H9 (cell line): Measurements from ENCODE around the gene SERPINE1. TPM values are rescaled to one million over a fixed set of nuclear protein-coding genes. Genes with fewer than 3 reads are reported as not detected.
A peak's percentile ranks its signal among the peaks of the same experiment; 100 is the strongest.

ENCODE experiments used
- DNase-seq: peaks from one replicate; pipeline ENCODE4 v3.0.0-alpha.2; 2017
- H2AFZ ChIP-seq: one replicate; pipeline ENCODE4 v1.6.1; 2013; ENCODE audit warnings: mild to moderate bottlenecking, low read length, control low read depth, moderate library complexity
- H2AK5ac ChIP-seq: 2 replicates; pipeline ENCODE4 v1.6.1; 2013; ENCODE audit warnings: low read length, control low read depth, mixed read lengths; ENCODE audit not compliant: insufficient read length
- H2BK120ac ChIP-seq: one replicate; pipeline ENCODE4 v1.6.1; 2013; ENCODE audit warnings: low read depth, mild to moderate bottlenecking, low read length, control low read depth, inconsistent platforms; ENCODE audit not compliant: poor library complexity, severe bottlenecking
- H2BK12ac ChIP-seq: 2 replicates; pipeline ENCODE4 v1.6.1; 2013; ENCODE audit warnings: low read length, control low read depth, mixed read lengths, low read depth; ENCODE audit not compliant: insufficient read length
- H2BK15ac ChIP-seq: 2 replicates; pipeline ENCODE4 v1.6.1; 2013; ENCODE audit warnings: low read depth, low read length, control low read depth
- H2BK20ac ChIP-seq: one replicate; pipeline ENCODE4 v1.6.1; 2013; ENCODE audit warnings: low read depth, mild to moderate bottlenecking, low read length, control low read depth, inconsistent platforms; ENCODE audit not compliant: poor library complexity, severe bottlenecking
- H2BK5ac ChIP-seq: 2 replicates; pipeline ENCODE4 v1.6.1; 2013; ENCODE audit warnings: low read length, control low read depth, mixed read lengths; ENCODE audit not compliant: insufficient read length
- H3K14ac ChIP-seq: 2 replicates; pipeline ENCODE4 v1.6.1; 2013; ENCODE audit warnings: low read length, control low read depth; ENCODE audit not compliant: insufficient read depth
- H3K18ac ChIP-seq: 2 replicates; pipeline ENCODE4 v1.6.1; 2013; ENCODE audit warnings: low read depth, mild to moderate bottlenecking, mixed read lengths, low read length, control low read depth; ENCODE audit not compliant: insufficient read length
- H3K23ac ChIP-seq: 2 replicates; pipeline ENCODE4 v1.6.1; 2013; ENCODE audit warnings: low read length, control low read depth, mixed read lengths, low read depth; ENCODE audit not compliant: insufficient read length
- H3K23me2 ChIP-seq: 2 replicates; pipeline ENCODE4 v1.6.1; 2013; ENCODE audit warnings: low read depth, mild to moderate bottlenecking, mixed read lengths, low read length, control low read depth; ENCODE audit not compliant: insufficient read length, poor library complexity, severe bottlenecking
- H3K27ac ChIP-seq: 2 replicates; pipeline ENCODE4 v1.5.1; 2013; ENCODE audit warnings: low read length, control low read depth, mixed read lengths, low read depth; ENCODE audit not compliant: insufficient read length
- H3K27me3 ChIP-seq: 2 replicates; pipeline ENCODE4 v1.6.1; 2013; ENCODE audit warnings: low read length, control low read depth, inconsistent platforms; ENCODE audit not compliant: insufficient read depth
- H3K4ac ChIP-seq: 2 replicates; pipeline ENCODE4 v1.6.1; 2013; ENCODE audit warnings: low read depth, mild to moderate bottlenecking, control low read depth, inconsistent platforms, low read length, moderate library complexity
- H3K4me1 ChIP-seq: 2 replicates; pipeline ENCODE4 v1.6.1; 2013; ENCODE audit warnings: low read length, control low read depth, inconsistent platforms; ENCODE audit not compliant: insufficient read depth
- H3K4me2 ChIP-seq: 2 replicates; pipeline ENCODE4 v1.6.1; 2013; ENCODE audit warnings: low read length, control low read depth, mixed read lengths; ENCODE audit not compliant: insufficient read length, insufficient read depth
- H3K56ac ChIP-seq: 2 replicates; pipeline ENCODE4 v1.6.1; 2013; ENCODE audit warnings: low read depth, mild to moderate bottlenecking, mixed read lengths, low read length, control low read depth; ENCODE audit not compliant: insufficient read length
- H3K79me1 ChIP-seq: 2 replicates; pipeline ENCODE4 v1.6.1; 2013; ENCODE audit warnings: low read depth, mild to moderate bottlenecking, moderate library complexity, low read length, control low read depth, inconsistent platforms; ENCODE audit not compliant: insufficient read depth, poor library complexity, severe bottlenecking
- H3K79me2 ChIP-seq: 2 replicates; pipeline ENCODE4 v1.6.1; 2013; ENCODE audit warnings: low read length, control low read depth, inconsistent platforms; ENCODE audit not compliant: insufficient read depth
- H3K9ac ChIP-seq: 2 replicates; pipeline ENCODE4 v1.6.1; 2013; ENCODE audit warnings: low read length, control low read depth, mixed read lengths; ENCODE audit not compliant: insufficient read length; ENCODE audit errors: extremely low read depth
- H3K9me3 ChIP-seq: one replicate; pipeline ENCODE4 v1.6.1; 2013; ENCODE audit warnings: low read depth, low read length, inconsistent platforms; ENCODE audit not compliant: control insufficient read depth
- H3T11ph ChIP-seq: one replicate; pipeline ENCODE4 v1.6.1; 2013; ENCODE audit warnings: mild to moderate bottlenecking, low read length, control low read depth, inconsistent platforms
- H4K20me1 ChIP-seq: one replicate; pipeline ENCODE4 v1.6.1; 2013; ENCODE audit not compliant: control insufficient read depth, insufficient read length, insufficient read depth
- H4K5ac ChIP-seq: 2 replicates; pipeline ENCODE4 v1.6.1; 2013; ENCODE audit warnings: low read depth, mild to moderate bottlenecking, mixed read lengths, low read length, control low read depth; ENCODE audit not compliant: insufficient read length
- H4K8ac ChIP-seq: replicated peaks from 2 replicates; pipeline ENCODE4 v1.6.1; 2013; ENCODE audit warnings: low read length, control low read depth, mixed read lengths, low read depth; ENCODE audit not compliant: insufficient read length
- H4K91ac ChIP-seq: 2 replicates; pipeline ENCODE4 v1.6.1; 2013; ENCODE audit warnings: low read depth, mild to moderate bottlenecking, moderate library complexity, mixed read lengths, low read length, control low read depth; ENCODE audit not compliant: insufficient read length
- H3K27ac Mint-ChIP-seq, 3 experiments: 2 replicates in 2 of 3; 3 replicates in 1 of 3; pipeline ENCODE4 v1.8.0; 2020 to 2021; ENCODE audit warnings: mixed read lengths in 3 of 3, mild to moderate bottlenecking in 1 of 3, moderate library complexity in 1 of 3
- H3K27me3 Mint-ChIP-seq: 2 replicates; pipeline ENCODE4 v1.8.0; 2021; ENCODE audit warnings: low read depth, mild to moderate bottlenecking, moderate library complexity, mixed read lengths
- H3K36me3 Mint-ChIP-seq, 3 experiments: 2 replicates in 2 of 3; 3 replicates in 1 of 3; pipeline ENCODE4 v1.8.0; 2020 to 2021; ENCODE audit warnings: low read depth in 3 of 3, mixed read lengths in 3 of 3; ENCODE audit not compliant: insufficient read depth in 1 of 3
- H3K4me1 Mint-ChIP-seq, 2 experiments: 2 replicates each; pipeline ENCODE4 v1.8.0; 2020; ENCODE audit warnings: mixed read lengths in 2 of 2
- H3K4me3 Mint-ChIP-seq, 2 experiments: 2 replicates in 1 of 2; 3 replicates in 1 of 2; pipeline ENCODE4 v1.8.0; 2020 to 2021; ENCODE audit warnings: mild to moderate bottlenecking in 2 of 2, mixed read lengths in 2 of 2, moderate library complexity in 1 of 2
- H3K9me3 Mint-ChIP-seq, 2 experiments: 2 replicates in 1 of 2; 3 replicates in 1 of 2; pipeline ENCODE4 v1.8.0; 2020; ENCODE audit warnings: mild to moderate bottlenecking in 2 of 2, mixed read lengths in 2 of 2, moderate library complexity in 1 of 2
- WGBS: extraction: QIAGEN DNeasy Blood & Tissue Kit; methylation state at CpG from one replicate; pipeline ENCODE4 v1.1.7; 2013; ENCODE audit warnings: missing lambda C conversion rate, low lambda C conversion rate, mixed read lengths; ENCODE audit not compliant: insufficient read length; ENCODE audit errors: extremely low coverage; 5-methylcytosine and 5-hydroxymethylcytosine counted together
- total RNA-seq: library from RNA; stranded (reverse); gene quantifications from 2 replicates; pipeline ENCODE4 v1.2.1, GENCODE V29; 2021
- TF ChIP-seq, protein P1 (sequence below): fragments of 200-600 bp; sonication (generic); conservative IDR thresholded peaks from 3 replicates; pipeline ENCODE4 v1.8.0; 2021; ENCODE audit warnings: antibody characterized with exemption, mild to moderate bottlenecking

SERPINE1 gene
- total RNA-seq, 1 experiment from 2014 or later, result 11.5 TPM

DNA sequence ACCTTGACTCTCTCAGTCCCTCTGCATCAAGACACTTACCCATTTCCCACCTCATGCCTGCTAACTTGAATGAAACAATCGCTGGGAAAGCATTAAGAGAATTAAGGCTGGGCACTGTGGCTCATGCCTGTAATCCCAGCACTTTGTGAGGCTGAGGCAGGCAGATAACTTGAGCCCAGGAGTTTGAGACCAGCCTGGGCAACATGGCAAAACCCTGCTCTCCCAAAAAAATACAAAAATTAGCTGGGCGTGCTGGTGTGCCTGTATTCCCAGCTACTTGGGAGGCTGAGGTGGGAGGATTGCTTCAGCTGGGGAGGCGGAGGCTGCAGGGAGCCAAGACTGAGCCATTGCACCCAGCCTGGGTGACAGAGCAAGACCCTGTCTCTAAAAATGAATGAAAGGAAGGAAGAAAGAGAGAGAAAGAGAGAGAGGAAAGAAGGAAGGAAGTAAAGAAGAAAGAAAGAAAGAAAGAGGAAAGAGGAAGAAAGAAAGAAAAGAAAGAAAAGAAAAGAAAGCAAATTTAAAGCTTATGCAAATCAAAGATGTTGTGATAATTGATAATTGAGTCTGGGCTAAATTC is 646 bp downstream of the SERPINE1 start:
- peaks cover 34 to 42% of the 10 kb centered on the region in 2 experiments for H3K4me1 Mint-ChIP-seq
- Histone ChIP-seq H3K79me1 (no peaks in the 10 kb centered on the region), H3K23ac (no peak overlapping the region), H2BK12ac (no peak overlapping the region), H4K8ac (no peak overlapping the region), H3K9ac (no peak overlapping the region), H3K4me2 (peak overlapping the region; percentile 39), H3K18ac (no peak overlapping the region), H2BK5ac (no peak overlapping the region), H3K14ac (no peak overlapping the region), H3K23me2 (no peaks in the 10 kb centered on the region), H4K20me1 (no peaks in the 10 kb centered on the region), H2AFZ (no peak overlapping the region), H3K4ac (no peak overlapping the region), H3K56ac (no peak overlapping the region), H3K9me3 (no peaks in the 10 kb centered on the region), H2BK120ac (no peak overlapping the region), H3T11ph (no peak overlapping the region), H3K4me1 (peaks cover 7% of the 10 kb centered on the region; the same call in 1 of the 2 replicates), H3K27me3 (no peaks in the 10 kb centered on the region), H2BK20ac (no peak overlapping the region), H4K91ac (no peak overlapping the region), H3K27ac (no peak overlapping the region), H2BK15ac (no peak overlapping the region), H3K79me2 (no peaks in the 10 kb centered on the region), H4K5ac (no peak overlapping the region), H2AK5ac (no peak overlapping the region)
- H3K27ac Mint-ChIP-seq, result peak overlapping the region in 1 of 3 experiments; percentile 91; a peak in 3 of 7 replicates
- H3K9me3 Mint-ChIP-seq, result peaks cover 6 to 7% of the 10 kb centered on the region in 2 experiments; a peak in 3 of 5 replicates
- H3K36me3 Mint-ChIP-seq, result peaks cover 0 to 13% (median 5%) of the 10 kb centered on the region in 3 experiments; a peak in 4 of 7 replicates
- WGBS, result no CpG with 5 or more reads among the region's 3 CpGs
- DNase-seq, result no peak
- TF ChIP-seq, protein P1, sequence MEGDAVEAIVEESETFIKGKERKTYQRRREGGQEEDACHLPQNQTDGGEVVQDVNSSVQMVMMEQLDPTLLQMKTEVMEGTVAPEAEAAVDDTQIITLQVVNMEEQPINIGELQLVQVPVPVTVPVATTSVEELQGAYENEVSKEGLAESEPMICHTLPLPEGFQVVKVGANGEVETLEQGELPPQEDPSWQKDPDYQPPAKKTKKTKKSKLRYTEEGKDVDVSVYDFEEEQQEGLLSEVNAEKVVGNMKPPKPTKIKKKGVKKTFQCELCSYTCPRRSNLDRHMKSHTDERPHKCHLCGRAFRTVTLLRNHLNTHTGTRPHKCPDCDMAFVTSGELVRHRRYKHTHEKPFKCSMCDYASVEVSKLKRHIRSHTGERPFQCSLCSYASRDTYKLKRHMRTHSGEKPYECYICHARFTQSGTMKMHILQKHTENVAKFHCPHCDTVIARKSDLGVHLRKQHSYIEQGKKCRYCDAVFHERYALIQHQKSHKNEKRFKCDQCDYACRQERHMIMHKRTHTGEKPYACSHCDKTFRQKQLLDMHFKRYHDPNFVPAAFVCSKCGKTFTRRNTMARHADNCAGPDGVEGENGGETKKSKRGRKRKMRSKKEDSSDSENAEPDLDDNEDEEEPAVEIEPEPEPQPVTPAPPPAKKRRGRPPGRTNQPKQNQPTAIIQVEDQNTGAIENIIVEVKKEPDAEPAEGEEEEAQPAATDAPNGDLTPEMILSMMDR, result no peak
- peaks cover 7% of the 10 kb centered on the region for H3K27me3 Mint-ChIP-seq
- peak overlapping the region; percentile 56 to 73; a peak in 4 of 5 replicates for H3K4me3 Mint-ChIP-seq
